ENCODE measurements around the gene HNRNPAB. TPM values are rescaled to one million over a fixed set of nuclear protein-coding genes. Genes with fewer than 3 reads are reported as not detected.
A peak's percentile ranks its signal among the peaks of the same experiment; 100 is the strongest.

Gene HNRNPAB
- total RNA-seq, 6 experiments from 2014 or later = 153 to 218 (median 197) TPM

- Mint-ChIP-seq H3K4me1 (ENCODE audit: low read depth) (peaks cover 36% of the 10 kb centered on the region), H3K36me3 (ENCODE audit: low read depth) (peaks cover 34% of the 10 kb centered on the region), H3K27ac (peak overlapping the region; percentile 76), H3K9me3 (peaks cover 4% of the 10 kb centered on the region), H3K27me3 (ENCODE audit: insufficient read depth) (peaks cover 16% of the 10 kb centered on the region), H3K4me3 (peak overlapping the region; percentile 91)
- no peak for DNase-seq
- TF ChIP-seq CTCF (IDR thresholded peaks at IDR 0.05) = no peak
These were observed 1.4 kb downstream of the HNRNPAB start for GRCh38 chr5:178205749-178206047.

GRCh38 chr5:178206166-178207101, 2.1 kb downstream of the HNRNPAB start:
- peaks cover 36% of the 10 kb centered on the region for H3K4me1 Mint-ChIP-seq (ENCODE audit: low read depth)
- H3K27me3 Mint-ChIP-seq (ENCODE audit: insufficient read depth) = peaks cover 17% of the 10 kb centered on the region
- peaks cover 34% of the 10 kb centered on the region for H3K36me3 Mint-ChIP-seq (ENCODE audit: low read depth)
- peak overlapping the region; percentile 76 for H3K27ac Mint-ChIP-seq
- DNase-seq = peak; percentile 27
- peak overlapping the region; percentile 91 for H3K4me3 Mint-ChIP-seq
- no peak for TF ChIP-seq CTCF (IDR thresholded peaks at IDR 0.05)
- peaks cover 4% of the 10 kb centered on the region for H3K9me3 Mint-ChIP-seq

- peak overlapping the region; percentile 91 for H3K4me3 Mint-ChIP-seq
- peaks cover 18% of the 10 kb centered on the region for H3K27me3 Mint-ChIP-seq (ENCODE audit: insufficient read depth)
- H3K27ac Mint-ChIP-seq = 0 out of 2 replicates have a peak overlapping the region, but pooled peaks have one; percentile 76
- no peak for DNase-seq
- TF ChIP-seq CTCF (IDR thresholded peaks at IDR 0.05) = no peak
- H3K4me1 Mint-ChIP-seq (ENCODE audit: low read depth) = peaks cover 27% of the 10 kb centered on the region
- peaks cover 4% of the 10 kb centered on the region for H3K9me3 Mint-ChIP-seq
- H3K36me3 Mint-ChIP-seq (ENCODE audit: low read depth) = peaks cover 34% of the 10 kb centered on the region
These were observed 3.0 kb downstream of the HNRNPAB start for GRCh38 chr5:178207183-178207916.

- peaks cover 26% of the 10 kb centered on the region for H3K4me1 Mint-ChIP-seq (ENCODE audit: low read depth)
- H3K27ac Mint-ChIP-seq = peak overlapping the region; percentile 51
- peaks cover 18% of the 10 kb centered on the region for H3K27me3 Mint-ChIP-seq (ENCODE audit: insufficient read depth)
- no peak overlapping the region for H3K4me3 Mint-ChIP-seq
- H3K9me3 Mint-ChIP-seq = peaks cover 4% of the 10 kb centered on the region
- no peak for TF ChIP-seq CTCF (IDR thresholded peaks at IDR 0.05)
- DNase-seq = no peak
- peaks cover 34% of the 10 kb centered on the region for H3K36me3 Mint-ChIP-seq (ENCODE audit: low read depth)
These were observed 3.6 kb downstream of the HNRNPAB start for GRCh38 chr5:178207917-178208280.

- H3K27ac Mint-ChIP-seq = no peak overlapping the region
- no peak overlapping the region for H3K4me3 Mint-ChIP-seq
- H3K9me3 Mint-ChIP-seq = peaks cover 4% of the 10 kb centered on the region
- peaks cover 26% of the 10 kb centered on the region for H3K4me1 Mint-ChIP-seq (ENCODE audit: low read depth)
- no peak for DNase-seq
- H3K36me3 Mint-ChIP-seq (ENCODE audit: low read depth) = peaks cover 38% of the 10 kb centered on the region
- H3K27me3 Mint-ChIP-seq (ENCODE audit: insufficient read depth) = peaks cover 18% of the 10 kb centered on the region
- TF ChIP-seq CTCF (IDR thresholded peaks at IDR 0.05) = peak; percentile 63
These were observed 4.4 kb downstream of the HNRNPAB start for GRCh38 chr5:178208540-178209227.

Measured in HFFc6 (cell line).